Upper lobe of left lung (tissue), 6 donors: ENCODE measurements around the gene SLC5A6. TPM values are rescaled to one million over a fixed set of nuclear protein-coding genes. Genes with fewer than 3 reads are reported as not detected.

ENCODE experiments used
- ATAC-seq, 2 donors: fragments of 200-7000 bp; cut with Tn5 transposase; one replicate each; pipeline ENCODE4 v1.9.1; 2022; ENCODE audit warnings: mild to moderate bottlenecking in 2 of 2, moderate library complexity in 2 of 2; ENCODE audit not compliant: low FRiP score in 2 of 2
- DNase-seq, 2 donors: peaks; one replicate each; pipeline ENCODE4 v3.0.0-alpha.2; 2019 to 2020
- H3K27ac ChIP-seq, 4 donors: fragments of 200-600 bp; sonication (generic); one replicate each; pipeline ENCODE4 v1.5.1; 2016 to 2019
- H3K27me3 ChIP-seq, 4 donors: fragments of 200-600 bp; sonication (generic); one replicate each; pipeline ENCODE4 v1.5.1; 2017 to 2019
- H3K36me3 ChIP-seq, 4 donors: fragments of 200-600 bp; sonication (generic); one replicate each; pipeline ENCODE4 v1.5.1; 2016 to 2019
- H3K4me1 ChIP-seq, 4 donors: fragments of 200-600 bp; sonication (generic); one replicate each; pipeline ENCODE4 v1.5.1; 2018 to 2019
- H3K4me3 ChIP-seq, 4 donors: fragments of 200-600 bp; sonication (generic); one replicate each; pipeline ENCODE4 v1.5.1; 2017 to 2019; ENCODE audit warnings: mild to moderate bottlenecking in 2 of 4, moderate library complexity in 1 of 4
- H3K9me3 ChIP-seq, 4 donors: fragments of 200-600 bp; sonication (generic); one replicate each; pipeline ENCODE4 v1.5.1; 2018 to 2019
- CTCF ChIP-seq, 6 experiments: fragments of 450-650 bp in 4 of 6; fragments of 200-600 bp in 2 of 6; sonication (generic) in 2 of 6; IDR thresholded peaks; one replicate each; pipeline ENCODE4 v1.5.1; 2016 to 2019; ENCODE audit warnings: antibody characterized with exemption in 6 of 6
- EP300 ChIP-seq, 4 donors: sonication (generic); formaldehyde crosslinking; IDR thresholded peaks; one replicate each; pipeline ENCODE4 v1.5.1; 2017; ENCODE audit warnings: antibody characterized with exemption in 4 of 4, control low read depth in 2 of 4
- POLR2A ChIP-seq, 4 donors: fragments of 450-650 bp; IDR thresholded peaks; one replicate each; pipeline ENCODE4 v1.5.1; 2016 to 2017; ENCODE audit warnings: antibody characterized with exemption in 4 of 4, mild to moderate bottlenecking in 2 of 4
- POLR2AphosphoS5 ChIP-seq, 2 donors: sonication (generic); formaldehyde crosslinking; IDR thresholded peaks; one replicate each; pipeline ENCODE4 v1.5.1; 2017; ENCODE audit warnings: antibody characterized with exemption in 2 of 2
- WGBS, 2 donors: methylation state at CpG; one replicate each; pipeline ENCODE4 v1.1.5; 2017 to 2018; 5-methylcytosine and 5-hydroxymethylcytosine counted together
- total RNA-seq, 6 donors: library from RNA; depleted of rRNA in 4 of 6; stranded (reverse); fragments of >200 nt in 4 of 6; gene quantifications; one replicate each; pipeline versions ENCODE4 v1.1.0 to v1.2.1, GENCODE V29; 2016 to 2021
- donor health status: DM: no; HTN: no; CAD: no; lungs with moderate emphysema.
- donor health status: DM: no; HTN: yes; CAD: no; lungs with severe emphysema.

Gene SLC5A6
- total RNA-seq, 6 donors from 2014 or later: 13.6 to 29.6 (median 21.0) TPM

DNA sequence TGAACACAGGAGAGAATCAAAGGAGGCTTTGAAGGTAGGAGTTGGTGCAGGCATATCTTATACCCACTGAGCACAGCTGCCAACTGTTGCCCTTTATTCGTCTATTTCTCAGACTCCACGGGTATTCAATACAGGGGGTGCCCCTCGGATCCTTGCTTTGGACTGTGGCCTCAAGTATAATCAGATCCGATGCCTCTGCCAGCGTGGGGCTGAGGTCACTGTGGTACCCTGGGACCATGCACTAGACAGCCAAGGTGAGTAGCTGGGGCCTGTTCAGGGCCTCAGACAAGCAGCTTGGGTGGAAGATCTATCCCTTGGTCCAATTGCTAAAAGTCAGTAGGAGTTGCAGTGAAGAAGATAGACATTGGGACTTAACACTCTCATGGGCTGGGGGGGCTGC is 10.3 kb upstream of the SLC5A6 start:
- Histone ChIP-seq H3K4me3 (no peak overlapping the region), H3K4me1 (peaks cover 3 to 12% (median 8%) of the 10 kb centered on the region in 4 donors), H3K9me3 (no peaks in the 10 kb centered on the region), H3K27ac (no peak overlapping the region), H3K36me3 (peaks cover 9 to 74% (median 55%) of the 10 kb centered on the region in 4 donors), H3K27me3 (no peaks in the 10 kb centered on the region)
- no peak for ATAC-seq
- TF ChIP-seq POLR2A (IDR thresholded peaks at IDR 0.05): no peak
- no peak for TF ChIP-seq POLR2AphosphoS5 (IDR thresholded peaks at IDR 0.05)
- no peak for TF ChIP-seq EP300 (IDR thresholded peaks at IDR 0.05)
- no peak for TF ChIP-seq CTCF (IDR thresholded peaks at IDR 0.05)
- DNase-seq: no peak
- WGBS, 2 donors: 90 to 98% methylated on average over 5 of the region's 5 CpGs

DNA sequence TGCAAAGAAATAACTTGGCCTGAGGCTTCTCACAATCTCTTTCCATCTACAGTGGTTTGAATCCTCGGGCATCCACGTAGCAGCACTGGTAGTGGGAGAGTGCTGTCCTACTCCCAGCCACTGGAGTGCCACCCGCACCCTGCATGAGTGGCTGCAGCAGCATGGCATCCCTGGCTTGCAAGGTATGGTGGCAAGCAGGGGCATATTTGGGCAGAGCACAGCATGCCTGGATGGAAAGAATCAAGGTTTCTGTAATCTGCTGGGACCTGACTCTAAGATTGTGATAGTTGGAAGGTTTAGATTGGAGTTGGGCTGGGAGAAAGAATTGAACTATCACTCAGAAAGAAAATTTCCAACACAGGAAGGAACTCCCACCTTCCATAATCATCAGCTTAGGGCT is 9.1 kb upstream of the SLC5A6 start:
- Histone ChIP-seq H3K36me3 (peaks cover 8 to 62% (median 43%) of the 10 kb centered on the region in 4 donors), H3K4me1 (peaks cover 9 to 18% (median 12%) of the 10 kb centered on the region in 4 donors), H3K9me3 (no peaks in the 10 kb centered on the region), H3K4me3 (no peak overlapping the region), H3K27ac (no peak overlapping the region), H3K27me3 (no peaks in the 10 kb centered on the region)
- TF ChIP-seq POLR2AphosphoS5 (IDR thresholded peaks at IDR 0.05): no peak
- TF ChIP-seq POLR2A (IDR thresholded peaks at IDR 0.05): no peak
- no peak for TF ChIP-seq CTCF (IDR thresholded peaks at IDR 0.05)
- no peak for TF ChIP-seq EP300 (IDR thresholded peaks at IDR 0.05)
- WGBS, 2 donors: 90 to 92% methylated on average over 3 of the region's 3 CpGs
- ATAC-seq (no peak), DNase-seq (no peak)

GRCh38 chr2:27220091-27220490 is 8.0 kb upstream of the SLC5A6 start:
- no peaks in the 10 kb centered on the region for H3K9me3 ChIP-seq
- 94 to 96% methylated on average over 7 of the region's 7 CpGs for WGBS, 2 donors
- H3K4me3 ChIP-seq: no peak overlapping the region
- ATAC-seq: no peak
- peaks cover 0 to 58% (median 33%) of the 10 kb centered on the region in 4 donors for H3K36me3 ChIP-seq
- peaks cover 9 to 18% (median 12%) of the 10 kb centered on the region in 4 donors for H3K4me1 ChIP-seq
- no peak for DNase-seq
- H3K27ac ChIP-seq: no peak overlapping the region
- no peaks in the 10 kb centered on the region for H3K27me3 ChIP-seq
- TF ChIP-seq POLR2AphosphoS5 (IDR thresholded peaks at IDR 0.05) (no peak), POLR2A (IDR thresholded peaks at IDR 0.05) (no peak), EP300 (IDR thresholded peaks at IDR 0.05) (no peak), CTCF (IDR thresholded peaks at IDR 0.05) (no peak)

- Histone ChIP-seq H3K27me3 (no peaks in the 10 kb centered on the region), H3K9me3 (no peaks in the 10 kb centered on the region), H3K36me3 (peaks cover 0 to 50% (median 24%) of the 10 kb centered on the region in 4 donors), H3K27ac (no peak overlapping the region), H3K4me3 (no peak overlapping the region), H3K4me1 (peaks cover 9 to 18% (median 12%) of the 10 kb centered on the region in 4 donors)
- TF ChIP-seq POLR2AphosphoS5 (IDR thresholded peaks at IDR 0.05): no peak
- TF ChIP-seq EP300 (IDR thresholded peaks at IDR 0.05): no peak
- no peak for TF ChIP-seq POLR2A (IDR thresholded peaks at IDR 0.05)
- TF ChIP-seq CTCF (IDR thresholded peaks at IDR 0.05): no peak
- WGBS, 2 donors: 73 to 91% methylated on average over 2 of the region's 2 CpGs
- no peak for DNase-seq
- no peak for ATAC-seq
Measured at GRCh38 chr2:27219091-27219490, 7.0 kb upstream of the SLC5A6 start.

DNA sequence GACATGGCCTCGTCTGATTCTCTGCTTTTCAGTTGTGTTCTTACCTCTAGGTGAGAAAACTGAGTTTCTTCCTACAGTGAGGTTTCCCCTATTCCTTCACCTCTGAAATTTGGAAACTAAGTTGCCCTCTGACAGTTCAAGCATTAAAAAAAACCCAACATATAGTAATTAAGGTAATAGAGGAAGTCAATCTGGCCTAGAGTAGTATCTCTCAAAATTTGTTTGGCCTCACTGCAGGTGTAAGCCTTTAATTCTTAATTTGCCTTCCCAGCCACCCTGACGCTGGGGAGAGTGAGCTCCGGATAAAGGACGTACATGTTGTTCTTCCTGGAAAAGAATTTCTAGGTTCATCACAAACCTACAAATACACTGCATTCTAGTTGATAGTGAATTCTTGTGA is 6.5 kb upstream of the SLC5A6 start:
- WGBS, 2 donors: 92 to 94% methylated on average over 4 of the region's 4 CpGs
- Histone ChIP-seq H3K27ac (no peak overlapping the region), H3K4me3 (no peak overlapping the region), H3K9me3 (no peaks in the 10 kb centered on the region), H3K4me1 (peaks cover 9 to 19% (median 15%) of the 10 kb centered on the region in 4 donors), H3K36me3 (peaks cover 0 to 46% (median 19%) of the 10 kb centered on the region in 4 donors), H3K27me3 (no peaks in the 10 kb centered on the region)
- TF ChIP-seq CTCF (IDR thresholded peaks at IDR 0.05) (no peak), POLR2AphosphoS5 (IDR thresholded peaks at IDR 0.05) (no peak), EP300 (IDR thresholded peaks at IDR 0.05) (no peak), POLR2A (IDR thresholded peaks at IDR 0.05) (no peak)
- ATAC-seq (no peak), DNase-seq (no peak)
